Esophagus (tissue), 2 donors: Measurements from ENCODE around the gene NDFIP1. TPM values are rescaled to one million over a fixed set of nuclear protein-coding genes. Genes with fewer than 3 reads are reported as not detected.
"Not testable (repeated sequence)": the region's sequence is repeated elsewhere in the genome, so short reads cannot be mapped to it uniquely, and the experiment has no call there.

Source experiments
- H3K27ac ChIP-seq, 2 donors: one replicate each; pipeline ENCODE4 v1.5.1; 2013; ENCODE audit warnings: low read depth in 2 of 2, mild to moderate bottlenecking in 2 of 2, inconsistent platforms in 1 of 2, low read length in 1 of 2, moderate library complexity in 1 of 2
- H3K27me3 ChIP-seq, 2 donors: one replicate each; pipeline ENCODE4 v1.6.1; 2013; ENCODE audit warnings: low read length in 2 of 2, control low read depth in 1 of 2, mild to moderate bottlenecking in 1 of 2; ENCODE audit not compliant: insufficient read depth in 2 of 2, control insufficient read depth in 1 of 2
- H3K36me3 ChIP-seq, 2 donors: one replicate each; pipeline ENCODE4 v1.6.1; 2013; ENCODE audit warnings: low read length in 1 of 2; ENCODE audit not compliant: control insufficient read depth in 2 of 2, insufficient read depth in 2 of 2
- H3K4me1 ChIP-seq, 2 donors: one replicate each; pipeline ENCODE4 v1.6.1; 2013; ENCODE audit warnings: low read length in 1 of 2; ENCODE audit not compliant: control insufficient read depth in 2 of 2, insufficient read depth in 2 of 2
- H3K4me3 ChIP-seq, 2 donors: one replicate each; pipeline ENCODE4 v1.5.1; 2013; ENCODE audit warnings: low read length in 2 of 2, mild to moderate bottlenecking in 2 of 2, low read depth in 1 of 2, moderate library complexity in 1 of 2
- H3K9me3 ChIP-seq, 2 donors: one replicate each; pipeline ENCODE4 v1.6.1; 2013; ENCODE audit warnings: mild to moderate bottlenecking in 2 of 2, low read depth in 1 of 2, low read length in 1 of 2, moderate library complexity in 1 of 2; ENCODE audit not compliant: control insufficient read depth in 2 of 2, insufficient read depth in 1 of 2
- WGBS, 2 donors: extraction: QIAGEN DNeasy Blood & Tissue Kit; methylation state at CpG; one replicate each; pipeline ENCODE4 v1.1.7; 2013; 5-methylcytosine and 5-hydroxymethylcytosine counted together
- polyA plus RNA-seq, 2 donors: library from polyadenylated mRNA; stranded (reverse); fragments of 200-250 nt; gene quantifications; one replicate each; pipeline ENCODE4 v1.2.3, GENCODE V29; 2013
- donor health status: healthy with polysubstance abuse.
- donor health status: Bipolar disorder and iron deficiency.

NDFIP1 gene
- polyA plus RNA-seq, 2 donors, result 14.1 to 24.4 TPM

DNA sequence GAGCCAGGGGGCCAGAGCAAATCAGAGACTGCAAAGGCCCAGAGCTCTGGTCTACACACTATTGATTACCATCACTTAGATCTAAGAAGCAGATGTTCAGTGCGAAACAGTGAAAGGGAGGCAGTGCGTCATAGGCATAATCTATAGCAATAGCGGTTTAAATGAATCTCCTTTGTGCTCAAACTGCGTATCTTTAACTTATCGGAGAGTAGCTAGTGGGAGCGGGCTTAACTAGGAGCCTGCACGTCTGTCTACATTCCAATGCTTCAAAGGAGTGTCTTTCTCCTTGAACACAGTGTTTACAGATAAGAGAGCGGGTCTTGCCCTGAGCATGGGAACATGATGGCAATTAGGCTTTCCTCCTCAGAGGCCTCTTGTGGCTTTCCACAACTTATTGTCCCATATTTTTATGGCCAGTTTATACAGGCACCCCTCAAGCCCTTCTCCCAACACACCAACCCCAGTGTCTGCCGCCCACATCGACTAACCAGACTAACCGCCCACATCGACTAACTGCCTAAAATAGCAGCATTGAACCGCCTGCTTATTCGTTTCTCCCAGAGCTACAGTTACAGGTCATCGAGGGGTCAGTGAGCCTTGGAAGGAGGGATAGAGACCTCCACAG, 19.6 kb upstream of the NDFIP1 start:
- WGBS, 2 donors, result 67 to 73% methylated on average over 15 of the region's 15 CpGs
- not testable (repeated sequence) for H3K27ac ChIP-seq, H3K4me1 ChIP-seq, H3K36me3 ChIP-seq, H3K9me3 ChIP-seq, H3K4me3 ChIP-seq, H3K27me3 ChIP-seq

DNA sequence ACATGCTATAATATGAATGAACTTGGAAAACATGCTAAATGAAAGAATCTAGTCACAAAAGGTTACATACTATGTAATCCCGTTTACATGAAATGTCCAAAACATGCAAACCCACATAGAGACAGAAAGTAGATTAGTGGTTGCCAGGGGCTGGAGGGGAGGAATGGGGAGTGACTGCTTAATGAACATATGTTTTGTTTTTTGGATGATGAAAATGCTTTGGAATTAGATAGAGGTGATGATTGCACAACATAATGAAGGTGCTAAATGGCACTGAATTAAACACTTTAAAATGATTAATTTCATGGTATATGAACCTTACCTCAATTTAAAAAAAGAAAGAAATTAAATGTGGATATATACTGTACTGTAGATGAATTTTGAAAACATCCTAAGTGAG, 17.6 kb upstream of the NDFIP1 start:
- Histone ChIP-seq H3K27me3 (no peaks in the 10 kb centered on the region), H3K9me3 (no peaks in the 10 kb centered on the region), H3K4me3 (no peak overlapping the region), H3K27ac (no peak overlapping the region), H3K4me1 (no peaks in the 10 kb centered on the region), H3K36me3 (no peaks in the 10 kb centered on the region)
- WGBS, 2 donors, result 65 to 69% methylated on average over 1 of the region's 1 CpG

DNA sequence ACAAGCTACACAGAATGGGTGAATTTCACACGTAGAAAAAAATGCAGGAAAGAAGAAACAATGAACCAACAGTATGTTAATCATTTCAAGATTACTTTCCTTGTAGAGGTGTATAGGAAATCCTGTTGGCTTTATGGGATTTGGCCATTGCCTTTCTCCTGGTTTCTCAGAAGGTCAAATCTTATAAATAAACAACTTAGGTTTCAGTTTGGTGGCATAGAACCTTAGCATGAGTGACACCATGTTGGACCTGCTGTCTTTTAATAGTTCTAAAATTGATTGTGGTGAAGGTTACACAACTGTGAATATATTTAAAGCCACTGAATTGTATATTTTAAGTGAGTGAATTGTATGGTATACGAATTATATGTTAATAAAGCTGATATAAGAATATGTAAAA, 16.7 kb upstream of the NDFIP1 start:
- Histone ChIP-seq H3K4me1 (no peaks in the 10 kb centered on the region), H3K27me3 (no peaks in the 10 kb centered on the region), H3K27ac (no peak overlapping the region), H3K36me3 (no peaks in the 10 kb centered on the region), H3K9me3 (no peaks in the 10 kb centered on the region), H3K4me3 (no peak overlapping the region)
- WGBS, 2 donors, result 31 to 58% methylated on average over 2 of the region's 2 CpGs

DNA sequence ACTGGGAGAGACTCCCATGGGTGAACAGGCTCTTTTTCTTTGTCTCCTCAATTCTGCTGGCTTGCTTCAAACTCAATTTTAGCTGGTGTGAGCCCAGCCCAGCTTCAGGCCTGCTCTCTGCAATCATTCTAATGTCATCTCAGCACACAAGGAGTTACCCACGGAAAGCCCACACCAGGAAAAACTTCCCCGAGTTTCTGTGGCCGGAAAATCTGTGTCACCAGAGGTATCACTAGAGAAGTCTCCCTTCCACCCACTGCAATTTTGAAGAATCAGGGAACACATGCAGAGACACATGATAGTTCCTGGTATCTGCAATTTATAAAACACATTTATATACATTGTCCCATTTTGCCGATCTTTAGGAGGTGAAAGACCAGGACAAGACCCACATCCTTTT, 13.5 kb upstream of the NDFIP1 start:
- H3K27ac ChIP-seq, result no peak overlapping the region
- WGBS, 2 donors, result 69 to 70% methylated on average over 4 of the region's 4 CpGs
- no peaks in the 10 kb centered on the region for H3K4me1 ChIP-seq

DNA sequence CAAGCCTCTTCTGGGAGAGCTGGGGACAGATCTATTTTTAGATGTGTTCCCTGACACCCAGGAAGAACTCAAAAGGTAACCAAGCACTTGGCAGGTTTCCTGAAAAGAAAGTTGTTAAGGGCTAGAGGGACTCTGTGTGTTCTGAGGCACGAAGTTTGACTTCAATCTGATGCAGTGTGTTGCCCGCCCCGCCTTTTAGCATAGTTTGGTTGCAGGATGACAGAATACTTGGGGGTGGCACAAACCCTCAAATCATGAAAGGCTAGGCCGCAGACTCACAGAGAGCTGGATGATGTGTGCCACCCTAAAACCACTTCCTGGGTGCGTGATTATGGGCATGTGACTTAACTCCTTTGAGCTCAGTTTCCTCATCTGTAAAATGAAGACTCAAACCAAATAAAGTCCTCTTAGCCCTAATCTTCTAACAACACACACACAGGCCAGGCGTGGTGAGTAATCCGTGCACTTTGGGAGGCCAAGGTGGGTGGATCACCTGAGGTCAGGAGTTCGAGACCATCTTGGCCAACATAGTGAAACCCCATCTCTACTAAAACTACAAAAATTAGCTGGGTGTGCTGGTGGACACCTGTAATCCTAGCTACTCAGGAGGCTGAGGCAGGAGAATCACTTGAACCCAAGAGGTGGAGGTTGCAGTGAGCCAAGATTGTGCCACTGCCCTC, 12.8 kb upstream of the NDFIP1 start:
- no peaks in the 10 kb centered on the region for H3K36me3 ChIP-seq
- 79 to 83% methylated on average over 8 of the region's 8 CpGs for WGBS, 2 donors
- H3K27ac ChIP-seq, result no peak overlapping the region
- H3K4me1 ChIP-seq, result no peaks in the 10 kb centered on the region
- no peaks in the 10 kb centered on the region for H3K9me3 ChIP-seq
- H3K27me3 ChIP-seq, result no peaks in the 10 kb centered on the region
- H3K4me3 ChIP-seq, result no peak overlapping the region

More for the DNA sequence above, 13.5 kb upstream of the NDFIP1 start:
- Histone ChIP-seq H3K4me3 (no peak overlapping the region), H3K36me3 (no peaks in the 10 kb centered on the region), H3K9me3 (no peaks in the 10 kb centered on the region), H3K27me3 (no peaks in the 10 kb centered on the region)

DNA sequence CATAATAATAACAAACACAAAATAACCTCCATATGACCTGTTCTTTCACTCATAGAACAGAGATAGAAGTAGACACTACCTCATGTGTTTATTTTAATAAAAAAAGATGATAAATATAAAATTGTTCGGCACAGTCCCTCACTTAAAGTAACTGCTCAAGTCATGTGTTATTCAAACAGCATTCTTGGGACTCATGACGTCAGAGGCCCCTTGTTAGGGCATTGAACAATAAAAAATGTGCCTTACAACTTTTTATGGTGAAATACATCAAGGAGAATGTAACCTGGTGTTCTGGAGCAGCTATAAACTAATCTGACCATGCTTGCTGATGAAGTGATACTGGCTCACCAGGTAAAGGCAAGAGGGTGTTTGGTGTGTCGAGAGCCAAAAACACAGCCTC, 12.2 kb upstream of the NDFIP1 start:
- H3K36me3 ChIP-seq, result no peaks in the 10 kb centered on the region
- H3K27ac ChIP-seq, result no peak overlapping the region
- 87% methylated on average over 3 of the region's 3 CpGs for WGBS, 2 donors
- H3K9me3 ChIP-seq, result no peaks in the 10 kb centered on the region
- no peak overlapping the region for H3K4me3 ChIP-seq
- no peaks in the 10 kb centered on the region for H3K4me1 ChIP-seq
- H3K27me3 ChIP-seq, result no peaks in the 10 kb centered on the region

DNA sequence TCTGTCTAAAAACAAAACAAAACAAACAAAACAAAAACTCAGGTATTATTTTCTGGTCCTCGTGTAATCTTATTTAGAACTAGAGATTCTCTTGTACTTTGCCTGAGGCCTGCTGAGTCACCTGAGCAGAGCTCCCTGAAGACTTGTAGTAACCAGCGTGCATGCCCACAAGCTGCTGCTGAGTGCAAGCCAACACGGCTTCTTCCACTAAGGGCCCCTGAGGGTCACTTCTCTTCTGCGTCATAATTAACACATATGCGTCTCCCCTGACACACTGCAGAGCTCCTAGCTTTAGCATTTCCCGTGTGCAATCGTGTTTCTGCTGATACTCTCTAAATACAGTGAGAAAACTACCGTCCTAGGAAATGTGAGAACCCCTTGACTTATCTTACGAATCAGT, 10.9 kb upstream of the NDFIP1 start:
- Histone ChIP-seq H3K9me3 (no peaks in the 10 kb centered on the region), H3K4me3 (no peak overlapping the region), H3K4me1 (no peaks in the 10 kb centered on the region), H3K27me3 (no peaks in the 10 kb centered on the region), H3K36me3 (no peaks in the 10 kb centered on the region), H3K27ac (no peak overlapping the region)
- 57 to 64% methylated on average over 9 of the region's 9 CpGs for WGBS, 2 donors

DNA sequence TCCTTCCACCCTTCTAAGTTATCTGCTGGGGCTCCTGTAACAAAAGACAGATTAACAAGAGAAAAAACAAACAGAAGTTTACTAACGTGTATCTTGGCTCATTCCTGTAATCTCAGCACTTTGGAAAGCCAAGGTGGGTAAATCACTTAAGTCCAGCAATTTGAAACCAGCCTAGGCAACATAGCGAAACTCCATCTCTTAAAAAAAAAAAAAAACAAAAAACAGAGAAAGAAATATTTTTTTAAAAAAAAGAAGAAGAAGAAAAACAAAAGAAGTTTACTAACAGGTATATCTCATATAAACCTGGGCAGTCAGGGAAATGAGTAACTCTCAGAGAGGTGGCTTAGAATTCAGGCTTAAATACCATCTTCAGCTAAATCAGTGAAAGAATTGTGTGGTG, 10.3 kb upstream of the NDFIP1 start:
- no peaks in the 10 kb centered on the region for H3K27me3 ChIP-seq
- no peaks in the 10 kb centered on the region for H3K4me1 ChIP-seq
- no peak overlapping the region for H3K27ac ChIP-seq
- H3K36me3 ChIP-seq, result no peaks in the 10 kb centered on the region
- WGBS, 2 donors, result 70 to 73% methylated on average over 2 of the region's 2 CpGs
- no peak overlapping the region for H3K4me3 ChIP-seq
- H3K9me3 ChIP-seq, result no peaks in the 10 kb centered on the region

DNA sequence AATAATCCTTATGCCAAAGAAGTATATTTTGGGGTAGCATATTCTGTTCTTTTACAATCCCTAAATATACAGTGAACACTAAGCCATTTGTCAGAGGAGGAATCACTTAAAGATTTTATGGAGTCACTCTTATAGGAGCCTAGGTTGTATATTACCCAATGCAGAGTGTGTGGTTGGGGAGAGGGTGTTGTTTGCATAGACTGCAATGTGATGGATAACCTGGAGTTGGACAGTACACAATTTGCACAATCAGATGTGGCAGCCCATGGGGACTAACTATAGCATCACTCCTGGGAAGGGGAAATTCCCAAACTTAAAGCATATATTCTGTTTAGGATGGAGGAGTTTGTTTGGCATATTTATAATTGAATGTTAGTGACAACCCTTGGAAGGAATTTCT, 9.6 kb upstream of the NDFIP1 start:
- Histone ChIP-seq H3K27ac (no peak overlapping the region), H3K9me3 (no peaks in the 10 kb centered on the region), H3K27me3 (no peaks in the 10 kb centered on the region), H3K4me1 (no peaks in the 10 kb centered on the region), H3K36me3 (no peaks in the 10 kb centered on the region), H3K4me3 (no peak overlapping the region)

DNA sequence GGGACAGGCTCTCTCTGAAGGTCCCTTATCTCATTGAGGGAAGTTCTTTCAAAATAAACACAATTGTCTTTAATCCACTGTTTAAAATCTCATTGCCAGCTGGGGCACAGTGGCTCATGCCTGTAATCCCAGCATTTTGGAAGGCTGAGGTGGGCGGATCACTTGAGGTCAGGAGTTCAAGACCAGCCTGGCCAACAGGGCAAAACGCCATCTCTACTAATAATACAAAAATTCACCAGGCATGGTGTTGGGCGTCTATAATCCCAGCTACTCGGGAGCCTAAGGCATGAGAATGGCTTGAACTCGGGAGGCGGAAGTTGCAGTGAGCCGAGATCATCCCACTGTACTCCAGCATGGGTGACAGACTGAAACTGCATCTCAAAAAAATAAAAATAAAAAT, 8.3 kb upstream of the NDFIP1 start:
- no peaks in the 10 kb centered on the region for H3K36me3 ChIP-seq
- 75 to 81% methylated on average over 7 of the region's 7 CpGs for WGBS, 2 donors
- H3K4me3 ChIP-seq, result no peak overlapping the region
- no peak overlapping the region for H3K27ac ChIP-seq
- H3K9me3 ChIP-seq, result no peaks in the 10 kb centered on the region
- H3K27me3 ChIP-seq, result no peaks in the 10 kb centered on the region
- H3K4me1 ChIP-seq, result no peaks in the 10 kb centered on the region
